GM12878 (cell line): Measurements from ENCODE around the gene MAP1LC3A.

Experiments
- EZH2 ChIP-seq: IDR thresholded peaks from 2 replicates; pipeline ENCODE4 v1.6.1; 2012; ENCODE audit warnings: low read depth, mild to moderate bottlenecking, control low read depth, inconsistent platforms, low read length, borderline replicate concordance; ENCODE audit not compliant: control insufficient read depth
- GABPA ChIP-seq: IDR thresholded peaks from 2 replicates; pipeline ENCODE4 v1.6.1; 2014; ENCODE audit warnings: antibody characterized with exemption, low read depth, mild to moderate bottlenecking, inconsistent platforms
- NR2C2 ChIP-seq: IDR thresholded peaks from 2 replicates; pipeline ENCODE4 v1.6.1; 2011; ENCODE audit warnings: borderline replicate concordance, low read depth; ENCODE audit not compliant: control insufficient read depth, insufficient read length
- TF ChIP-seq, protein P1 (sequence below): IDR thresholded peaks from 2 replicates; pipeline ENCODE4 v1.6.1; 2012; ENCODE audit warnings: mild to moderate bottlenecking, low read depth, low read length
- TF ChIP-seq, protein P2 (sequence below): fragments of 450-650 bp; IDR thresholded peaks from 2 replicates; pipeline ENCODE4 v1.6.1; 2018; ENCODE audit warnings: borderline replicate concordance, mild to moderate bottlenecking; ENCODE audit not compliant: partially characterized antibody

DNA sequence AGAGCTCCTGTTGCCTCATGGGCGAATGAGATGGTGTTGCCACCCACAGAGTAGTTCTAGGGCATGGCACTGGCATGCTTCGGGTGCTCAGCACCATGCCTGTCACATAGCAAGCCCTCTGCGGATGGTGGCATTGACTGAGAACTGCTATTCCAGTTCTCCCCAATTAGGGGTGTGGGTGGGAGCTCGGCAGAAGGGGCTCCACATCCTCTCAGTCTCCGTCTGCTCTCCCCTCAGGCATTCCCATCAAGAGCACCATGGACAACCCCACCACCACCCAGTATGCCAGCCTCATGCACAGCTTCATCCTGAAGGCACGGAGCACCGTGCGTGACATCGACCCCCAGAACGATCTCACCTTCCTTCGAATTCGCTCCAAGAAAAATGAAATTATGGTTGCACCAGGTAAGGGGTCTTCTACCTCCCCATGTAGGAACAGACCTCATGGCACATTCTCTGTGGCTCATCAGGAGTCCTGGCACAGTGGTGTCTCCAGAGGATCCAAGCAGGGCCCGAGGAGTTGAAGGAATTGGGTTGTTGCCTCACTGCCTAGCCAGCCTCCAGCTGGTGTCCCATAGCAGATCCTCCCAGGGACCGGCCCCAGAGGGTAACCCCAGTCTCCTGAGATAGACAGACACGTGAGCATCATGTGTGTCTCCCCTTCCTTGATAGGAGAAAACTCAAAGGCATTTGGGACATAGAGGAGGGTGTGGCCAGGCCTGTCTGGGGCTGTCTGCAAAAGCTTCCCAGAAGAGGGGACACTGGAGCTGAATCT lies 23.9 kb upstream of the MAP1LC3A start:
- TF ChIP-seq, protein P1, sequence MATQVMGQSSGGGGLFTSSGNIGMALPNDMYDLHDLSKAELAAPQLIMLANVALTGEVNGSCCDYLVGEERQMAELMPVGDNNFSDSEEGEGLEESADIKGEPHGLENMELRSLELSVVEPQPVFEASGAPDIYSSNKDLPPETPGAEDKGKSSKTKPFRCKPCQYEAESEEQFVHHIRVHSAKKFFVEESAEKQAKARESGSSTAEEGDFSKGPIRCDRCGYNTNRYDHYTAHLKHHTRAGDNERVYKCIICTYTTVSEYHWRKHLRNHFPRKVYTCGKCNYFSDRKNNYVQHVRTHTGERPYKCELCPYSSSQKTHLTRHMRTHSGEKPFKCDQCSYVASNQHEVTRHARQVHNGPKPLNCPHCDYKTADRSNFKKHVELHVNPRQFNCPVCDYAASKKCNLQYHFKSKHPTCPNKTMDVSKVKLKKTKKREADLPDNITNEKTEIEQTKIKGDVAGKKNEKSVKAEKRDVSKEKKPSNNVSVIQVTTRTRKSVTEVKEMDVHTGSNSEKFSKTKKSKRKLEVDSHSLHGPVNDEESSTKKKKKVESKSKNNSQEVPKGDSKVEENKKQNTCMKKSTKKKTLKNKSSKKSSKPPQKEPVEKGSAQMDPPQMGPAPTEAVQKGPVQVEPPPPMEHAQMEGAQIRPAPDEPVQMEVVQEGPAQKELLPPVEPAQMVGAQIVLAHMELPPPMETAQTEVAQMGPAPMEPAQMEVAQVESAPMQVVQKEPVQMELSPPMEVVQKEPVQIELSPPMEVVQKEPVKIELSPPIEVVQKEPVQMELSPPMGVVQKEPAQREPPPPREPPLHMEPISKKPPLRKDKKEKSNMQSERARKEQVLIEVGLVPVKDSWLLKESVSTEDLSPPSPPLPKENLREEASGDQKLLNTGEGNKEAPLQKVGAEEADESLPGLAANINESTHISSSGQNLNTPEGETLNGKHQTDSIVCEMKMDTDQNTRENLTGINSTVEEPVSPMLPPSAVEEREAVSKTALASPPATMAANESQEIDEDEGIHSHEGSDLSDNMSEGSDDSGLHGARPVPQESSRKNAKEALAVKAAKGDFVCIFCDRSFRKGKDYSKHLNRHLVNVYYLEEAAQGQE = no peak
- TF ChIP-seq EZH2 (no peak), GABPA (no peak), NR2C2 (no peak)
- TF ChIP-seq, protein P2, sequence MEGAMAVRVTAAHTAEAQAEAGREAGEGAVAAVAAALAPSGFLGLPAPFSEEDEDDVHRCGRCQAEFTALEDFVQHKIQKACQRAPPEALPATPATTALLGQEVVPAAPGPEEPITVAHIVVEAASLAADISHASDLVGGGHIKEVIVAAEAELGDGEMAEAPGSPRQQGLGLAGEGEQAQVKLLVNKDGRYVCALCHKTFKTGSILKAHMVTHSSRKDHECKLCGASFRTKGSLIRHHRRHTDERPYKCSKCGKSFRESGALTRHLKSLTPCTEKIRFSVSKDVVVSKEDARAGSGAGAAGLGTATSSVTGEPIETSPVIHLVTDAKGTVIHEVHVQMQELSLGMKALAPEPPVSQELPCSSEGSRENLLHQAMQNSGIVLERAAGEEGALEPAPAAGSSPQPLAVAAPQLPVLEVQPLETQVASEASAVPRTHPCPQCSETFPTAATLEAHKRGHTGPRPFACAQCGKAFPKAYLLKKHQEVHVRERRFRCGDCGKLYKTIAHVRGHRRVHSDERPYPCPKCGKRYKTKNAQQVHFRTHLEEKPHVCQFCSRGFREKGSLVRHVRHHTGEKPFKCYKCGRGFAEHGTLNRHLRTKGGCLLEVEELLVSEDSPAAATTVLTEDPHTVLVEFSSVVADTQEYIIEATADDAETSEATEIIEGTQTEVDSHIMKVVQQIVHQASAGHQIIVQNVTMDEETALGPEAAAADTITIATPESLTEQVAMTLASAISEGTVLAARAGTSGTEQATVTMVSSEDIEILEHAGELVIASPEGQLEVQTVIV = no peak
